ENCODE results near the gene CEP112.

DNA sequence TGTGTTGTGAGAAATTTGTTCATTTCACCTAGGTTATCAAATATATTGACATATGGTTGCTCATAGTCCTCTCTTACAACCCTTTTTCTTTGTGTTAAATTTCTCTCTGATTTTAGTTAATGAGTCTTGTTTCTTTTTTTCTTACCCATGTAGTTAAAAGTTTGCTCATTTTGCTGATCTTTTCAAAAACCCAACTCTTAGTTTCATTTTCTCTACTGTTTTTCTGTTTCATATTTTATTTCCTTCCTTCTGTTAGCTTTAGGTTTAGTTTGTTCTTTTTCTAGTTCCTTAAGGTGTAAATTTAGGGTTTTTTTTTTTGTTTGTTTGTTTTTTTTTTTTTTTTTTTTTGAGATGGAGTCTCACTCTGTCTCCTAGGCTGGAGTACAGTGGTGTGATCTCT lies 42.4 kb downstream of the CEP112 start:
- TF ChIP-seq, protein P1, sequence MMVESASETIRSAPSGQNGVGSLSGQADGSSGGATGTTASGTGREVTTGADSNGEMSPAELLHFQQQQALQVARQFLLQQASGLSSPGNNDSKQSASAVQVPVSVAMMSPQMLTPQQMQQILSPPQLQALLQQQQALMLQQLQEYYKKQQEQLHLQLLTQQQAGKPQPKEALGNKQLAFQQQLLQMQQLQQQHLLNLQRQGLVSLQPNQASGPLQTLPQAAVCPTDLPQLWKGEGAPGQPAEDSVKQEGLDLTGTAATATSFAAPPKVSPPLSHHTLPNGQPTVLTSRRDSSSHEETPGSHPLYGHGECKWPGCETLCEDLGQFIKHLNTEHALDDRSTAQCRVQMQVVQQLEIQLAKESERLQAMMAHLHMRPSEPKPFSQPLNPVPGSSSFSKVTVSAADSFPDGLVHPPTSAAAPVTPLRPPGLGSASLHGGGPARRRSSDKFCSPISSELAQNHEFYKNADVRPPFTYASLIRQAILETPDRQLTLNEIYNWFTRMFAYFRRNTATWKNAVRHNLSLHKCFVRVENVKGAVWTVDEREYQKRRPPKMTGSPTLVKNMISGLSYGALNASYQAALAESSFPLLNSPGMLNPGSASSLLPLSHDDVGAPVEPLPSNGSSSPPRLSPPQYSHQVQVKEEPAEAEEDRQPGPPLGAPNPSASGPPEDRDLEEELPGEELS (CRISPR knock-in tag; IDR thresholded peaks at IDR 0.05), result no peak
- no peak for TF ChIP-seq FIP1L1 (IDR thresholded peaks at IDR 0.05; ENCODE audit: borderline replicate concordance, insufficient read depth, low read depth, low read length)
- TF ChIP-seq ADNP (CRISPR knock-in tag; IDR thresholded peaks at IDR 0.05), result no peak

All from HepG2 (cell line).